ENCODE results near the gene NKAIN1. TPM values are rescaled to one million over a fixed set of nuclear protein-coding genes. Genes with fewer than 3 reads are reported as not detected.
A peak's percentile ranks its signal among the peaks of the same experiment; 100 is the strongest.

The NKAIN1 gene
- total RNA-seq, 1 donor from 2014 or later = 0.14 TPM

DNA sequence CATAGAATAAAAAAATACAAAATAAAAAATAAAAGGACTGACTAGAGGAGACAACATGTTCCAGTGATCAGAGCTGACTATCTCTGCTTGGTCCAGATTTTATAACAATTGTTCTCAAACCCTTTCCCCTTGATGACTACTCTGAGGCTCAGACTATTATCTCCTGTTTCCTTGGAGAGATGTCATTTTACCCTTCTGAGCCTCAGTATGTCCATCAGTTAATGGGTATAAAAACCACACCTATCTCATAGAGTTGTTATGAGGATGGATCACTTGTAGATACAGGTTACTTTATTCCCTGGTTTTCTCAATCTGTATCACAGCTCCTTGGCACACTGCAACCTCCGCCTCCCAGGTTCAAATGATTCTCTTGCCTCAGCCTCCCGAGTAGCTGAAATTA is 7.0 kb downstream of the NKAIN1 start:
- DNase-seq (ENCODE audit: low spot score) = no peak

DNA sequence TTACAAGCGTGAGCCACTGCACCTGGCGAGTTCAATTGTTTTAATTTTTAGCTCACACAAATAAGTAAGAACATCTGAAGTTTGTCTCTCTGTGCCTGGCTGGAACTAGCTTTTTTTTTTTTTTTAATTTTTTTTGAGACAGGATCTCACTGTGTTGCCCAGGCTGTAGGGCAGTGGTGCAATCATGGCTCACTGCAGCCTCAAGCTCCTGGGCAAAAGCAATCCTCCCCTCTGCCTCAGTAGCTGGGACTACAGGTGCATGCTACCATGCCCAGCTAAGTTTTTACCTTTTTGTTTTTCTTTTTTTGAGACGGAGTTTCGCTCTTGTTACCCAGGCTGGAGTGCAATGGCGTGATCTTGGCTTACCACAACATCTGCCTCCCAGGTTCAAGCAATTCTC is 7.9 kb downstream of the NKAIN1 start:
- no peak for DNase-seq (ENCODE audit: low spot score)

- no peak for DNase-seq (ENCODE audit: low spot score)
Observed at GRCh38 chr1:31230378-31230777, 9.3 kb downstream of the NKAIN1 start.

GRCh38 chr1:31228986-31229385 is 10.7 kb downstream of the NKAIN1 start:
- no peak for DNase-seq (ENCODE audit: low spot score)

DNA sequence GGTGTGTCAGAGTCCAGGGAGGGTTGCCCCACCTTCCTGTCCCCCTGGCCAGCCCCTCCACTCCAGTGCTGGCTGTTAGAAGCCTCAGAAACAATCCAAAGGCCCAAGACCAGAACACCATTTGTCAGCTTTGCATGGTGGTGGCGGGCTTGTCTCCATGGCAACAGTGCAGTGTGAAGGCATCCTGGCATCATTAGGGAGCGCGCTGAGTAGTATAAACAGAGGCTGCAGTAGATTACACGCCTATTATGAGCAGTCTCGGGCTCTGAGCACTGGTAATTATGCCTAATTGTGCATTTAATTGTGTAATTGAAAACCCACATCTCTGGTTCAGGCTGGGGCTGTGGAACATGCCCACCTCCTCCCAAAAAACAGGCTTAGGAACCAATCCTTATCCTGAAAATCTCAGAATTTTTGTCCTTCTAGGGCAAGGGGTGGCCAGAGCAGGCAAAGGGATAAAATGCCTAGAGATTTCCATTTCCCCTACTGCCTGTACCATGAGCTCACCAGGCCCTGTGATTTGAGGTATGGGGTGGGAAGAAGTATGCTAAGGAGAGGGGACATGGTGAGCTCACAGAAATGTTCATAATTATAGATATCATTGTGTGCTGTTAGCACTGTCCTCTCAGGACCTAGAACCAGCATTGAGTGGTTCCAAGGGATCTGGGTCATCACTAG is 11.7 kb downstream of the NKAIN1 start:
- DNase-seq (ENCODE audit: low spot score) = no peak

DNA sequence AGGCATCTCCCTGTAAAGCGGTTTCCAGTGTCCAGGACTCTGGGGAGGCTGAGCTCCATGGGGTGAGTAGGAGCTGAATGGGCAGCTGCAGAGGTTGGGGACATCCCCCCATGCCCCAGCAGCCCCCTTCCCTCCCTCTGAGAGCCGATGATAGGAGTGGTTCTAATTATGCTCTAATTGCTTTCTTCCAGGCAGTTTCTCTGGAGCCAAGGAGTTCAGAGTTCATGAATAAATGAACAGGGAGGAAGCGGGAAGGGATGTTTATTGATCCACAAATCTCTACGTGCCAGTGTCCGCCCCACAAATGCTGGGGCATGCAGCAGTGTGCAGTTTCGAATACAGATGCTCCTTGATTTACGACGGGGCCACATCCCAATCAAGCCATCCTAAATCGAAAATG is 15.6 kb downstream of the NKAIN1 start:
- no peak for DNase-seq (ENCODE audit: low spot score)

DNA sequence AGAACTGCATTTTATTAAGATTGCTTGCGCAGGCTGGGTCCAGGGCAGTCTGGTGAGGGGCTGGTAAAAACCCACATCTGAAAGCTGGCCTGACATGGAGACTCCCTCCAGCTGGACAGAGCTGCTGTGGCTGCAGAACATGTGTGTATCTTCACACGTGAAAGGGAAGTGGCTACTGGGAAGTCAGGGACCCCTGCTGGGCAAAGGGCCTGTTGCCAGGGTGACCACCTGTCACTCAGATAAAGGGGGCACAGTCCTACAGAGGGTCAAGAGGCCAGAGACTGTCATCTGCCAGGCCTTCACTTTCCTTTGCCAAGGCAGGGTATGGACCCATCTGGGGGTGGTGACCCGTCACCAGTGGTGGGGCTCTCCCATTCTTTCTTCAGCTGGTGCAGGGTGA is 17.5 kb downstream of the NKAIN1 start:
- DNase-seq (ENCODE audit: low spot score) = no peak

DNA sequence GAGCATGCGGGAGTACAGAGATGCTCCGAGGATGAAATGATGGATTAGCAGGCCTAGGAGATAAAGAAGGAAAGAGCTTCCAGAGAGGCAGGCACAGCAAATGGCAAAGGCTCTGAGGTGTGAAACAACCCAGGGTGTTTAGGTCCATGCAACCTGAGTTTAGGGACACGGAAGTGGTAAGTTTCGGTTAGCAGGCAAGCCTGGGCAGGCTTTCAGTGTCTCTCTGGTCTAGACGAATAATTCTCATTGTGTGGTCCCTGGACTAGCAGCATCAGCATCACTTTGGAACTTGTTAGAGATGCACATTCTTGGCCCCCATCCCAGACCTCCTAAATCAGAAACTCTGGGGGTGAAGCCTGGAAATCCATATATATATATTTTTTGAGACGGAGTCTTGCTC is 18.6 kb downstream of the NKAIN1 start:
- no peak for DNase-seq (ENCODE audit: low spot score)

DNA sequence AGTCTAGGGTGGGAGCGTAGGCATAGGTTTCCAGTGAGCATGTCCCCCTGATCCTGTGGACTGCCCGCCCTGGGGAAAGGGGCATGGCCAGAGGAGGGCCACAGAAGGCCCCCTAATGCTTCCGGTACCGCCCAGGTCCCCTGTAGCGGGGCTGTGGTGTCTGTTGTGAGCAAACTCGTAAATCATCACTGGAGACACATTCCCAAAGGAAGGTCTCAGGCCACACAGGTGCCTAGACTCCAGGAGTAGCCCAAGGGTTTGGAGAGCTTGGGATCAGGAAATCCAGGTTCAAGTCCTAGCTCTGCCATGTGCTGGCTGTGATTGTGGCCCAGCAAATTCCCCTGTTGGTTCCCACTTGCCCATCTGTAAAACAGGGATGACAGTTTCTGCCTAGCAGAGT is 20.2 kb downstream of the NKAIN1 start:
- no peak for DNase-seq (ENCODE audit: low spot score)

DNA sequence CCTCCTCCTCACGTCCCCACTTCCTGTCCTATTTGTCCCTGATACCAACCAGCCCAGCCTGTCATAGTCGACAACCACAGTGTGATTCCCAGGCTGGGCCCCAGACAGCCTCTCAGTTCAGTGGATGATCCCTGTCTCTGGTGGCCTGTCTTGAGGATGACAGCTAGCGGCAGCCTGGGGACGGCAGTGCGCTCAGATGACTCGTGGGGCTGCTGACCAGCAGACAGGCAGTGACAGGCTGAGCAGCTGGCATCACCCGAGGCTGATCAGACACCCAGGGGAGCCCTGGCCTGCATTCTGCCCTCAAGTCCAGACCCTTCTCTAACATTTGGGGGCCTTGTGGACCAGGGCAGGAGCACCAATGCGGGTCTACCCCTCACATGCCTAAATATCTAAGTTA is 21.0 kb downstream of the NKAIN1 start:
- no peak for DNase-seq (ENCODE audit: low spot score)

DNA sequence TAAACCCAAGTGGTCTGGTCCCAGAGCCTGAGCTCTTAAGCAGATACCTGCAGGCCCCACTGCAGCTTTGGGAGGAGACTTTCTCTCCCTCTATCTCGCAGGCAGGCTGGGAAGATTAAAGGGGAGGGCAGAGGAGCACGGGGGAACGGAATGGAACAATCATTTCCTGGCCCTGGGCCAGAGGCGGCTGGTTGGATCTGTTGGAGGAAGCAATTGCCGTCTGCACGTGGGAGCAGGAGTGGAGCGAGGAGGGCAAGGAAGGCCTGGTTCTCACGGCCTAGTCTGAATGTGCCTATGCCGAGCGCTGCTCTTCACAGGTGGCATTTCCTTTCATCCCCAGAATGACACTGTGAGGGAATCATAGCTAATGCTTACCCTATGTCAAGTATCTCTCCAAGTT is 23.7 kb downstream of the NKAIN1 start:
- DNase-seq (ENCODE audit: low spot score) = peak; percentile 68

DNA sequence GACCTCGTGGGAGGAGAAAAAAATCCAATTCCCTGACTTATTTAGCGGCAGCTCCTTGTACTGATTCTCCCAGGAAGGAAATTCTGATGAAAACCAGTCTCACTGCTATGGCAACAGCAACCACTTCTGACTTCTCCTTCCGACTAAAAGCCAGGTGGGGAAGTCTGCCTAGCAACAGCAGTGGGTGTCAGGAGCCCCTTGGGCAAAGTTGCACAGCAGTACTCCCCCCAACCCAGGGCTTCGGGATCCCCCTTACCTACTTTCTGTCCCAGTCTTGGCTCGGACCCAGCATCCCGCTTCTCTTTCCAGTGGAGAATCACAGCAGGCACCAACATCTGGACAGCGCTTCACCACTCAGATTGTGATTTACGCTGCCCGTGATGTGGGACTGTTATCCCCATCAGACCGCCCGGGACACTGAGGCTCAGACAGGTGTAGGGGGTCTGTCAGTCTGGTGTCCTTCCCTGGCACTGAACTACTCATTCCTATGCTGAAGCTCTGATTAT is 24.6 kb downstream of the NKAIN1 start:
- no peak for DNase-seq (ENCODE audit: low spot score)

DNA sequence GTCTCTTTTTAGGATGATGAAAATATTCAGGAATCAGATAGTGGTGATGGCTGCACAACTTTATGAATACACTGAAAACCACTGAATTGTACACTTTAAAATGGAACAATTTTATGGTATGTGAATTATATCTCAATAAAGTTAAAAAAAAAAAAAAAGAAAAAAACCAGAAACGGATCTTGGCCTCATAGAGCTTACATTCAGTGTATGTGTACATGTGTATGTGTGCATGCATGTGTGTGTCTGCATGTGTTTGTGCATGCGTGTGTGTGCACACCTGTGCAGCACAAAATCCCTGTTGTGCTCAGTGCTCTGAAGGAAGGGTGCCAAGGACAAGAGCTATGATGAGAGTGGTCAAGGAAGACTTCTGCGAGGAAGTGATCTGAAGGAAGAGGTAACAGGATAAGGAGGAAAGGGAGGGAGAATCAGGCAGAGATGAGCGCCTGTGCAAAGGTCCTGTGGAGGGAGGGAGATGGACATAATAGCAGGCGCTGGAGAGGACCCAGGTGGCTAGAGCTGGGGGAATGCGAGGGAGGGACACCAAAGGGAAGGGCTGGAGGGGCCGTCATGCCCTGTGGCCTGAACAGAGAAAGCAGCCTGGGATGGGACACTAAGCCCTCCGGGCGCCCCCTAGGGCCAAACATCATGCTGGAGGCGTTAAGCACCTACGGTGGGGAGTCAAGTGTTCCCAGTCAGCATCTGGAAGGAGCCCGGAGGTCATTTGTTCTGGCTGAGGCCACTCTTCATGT is 25.2 kb downstream of the NKAIN1 start:
- no peak for DNase-seq (ENCODE audit: low spot score)

DNA sequence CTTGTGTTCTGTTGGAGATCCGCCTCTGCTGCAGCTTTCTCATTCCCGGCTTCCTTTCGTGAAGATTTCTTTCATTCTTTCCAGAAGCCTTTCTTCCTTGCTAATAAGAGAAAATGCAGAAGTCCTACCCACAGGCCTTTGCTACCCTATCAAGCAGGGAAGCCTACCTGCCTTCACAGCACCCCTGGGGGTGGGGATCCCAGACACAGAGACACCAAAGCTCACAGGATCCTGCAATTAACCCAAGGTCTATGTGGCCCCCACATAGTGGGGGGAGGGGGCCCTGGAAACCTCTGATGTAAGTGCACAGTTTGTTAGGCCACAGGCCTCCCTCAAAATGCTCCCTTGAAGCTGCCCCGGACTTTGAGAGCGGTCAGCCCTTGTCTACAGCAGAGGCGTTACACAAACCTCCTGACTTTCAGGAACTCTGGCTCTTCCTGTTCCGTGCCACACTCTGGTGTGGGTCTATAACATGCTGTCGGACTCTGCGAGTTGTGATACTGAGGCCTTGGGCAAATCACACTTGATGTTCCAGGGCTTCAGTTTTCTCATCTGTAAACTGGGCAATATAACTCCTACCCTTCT is 31.2 kb downstream of the NKAIN1 start:
- DNase-seq (ENCODE audit: low spot score) = no peak

DNA sequence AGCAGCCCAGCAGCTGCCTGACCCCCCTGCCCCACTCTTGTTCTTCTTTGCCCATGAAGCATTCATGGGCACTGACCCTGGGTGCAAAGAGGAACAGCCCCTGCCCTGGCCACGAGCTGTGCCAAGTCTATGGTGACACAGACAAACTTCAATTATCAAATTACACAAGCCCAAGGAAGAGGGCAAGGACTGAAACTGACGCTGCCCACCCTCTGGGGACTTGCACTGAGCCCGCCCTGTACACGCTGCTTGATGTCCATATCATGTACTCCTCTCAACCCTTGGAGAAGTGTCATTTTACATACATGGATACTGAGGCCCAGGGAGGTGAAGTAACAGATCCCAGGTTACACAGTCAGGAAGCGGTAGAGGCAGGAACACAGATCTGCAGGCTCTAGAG is 32.1 kb downstream of the NKAIN1 start:
- no peak for DNase-seq (ENCODE audit: low spot score)

- DNase-seq (ENCODE audit: low spot score) = no peak
Observed at GRCh38 chr1:31207046-31207445, 32.6 kb downstream of the NKAIN1 start.

- DNase-seq (ENCODE audit: low spot score) = no peak
Observed at GRCh38 chr1:31203215-31203614, 36.5 kb downstream of the NKAIN1 start.

GRCh38 chr1:31201931-31202360 is 37.7 kb downstream of the NKAIN1 start:
- DNase-seq (ENCODE audit: low spot score) = no peak

- no peak for DNase-seq (ENCODE audit: low spot score)
Observed at GRCh38 chr1:31199949-31200348, 39.7 kb downstream of the NKAIN1 start.

- no peak for DNase-seq (ENCODE audit: low spot score)
Observed at GRCh38 chr1:31199236-31199790, 40.4 kb downstream of the NKAIN1 start.

DNA sequence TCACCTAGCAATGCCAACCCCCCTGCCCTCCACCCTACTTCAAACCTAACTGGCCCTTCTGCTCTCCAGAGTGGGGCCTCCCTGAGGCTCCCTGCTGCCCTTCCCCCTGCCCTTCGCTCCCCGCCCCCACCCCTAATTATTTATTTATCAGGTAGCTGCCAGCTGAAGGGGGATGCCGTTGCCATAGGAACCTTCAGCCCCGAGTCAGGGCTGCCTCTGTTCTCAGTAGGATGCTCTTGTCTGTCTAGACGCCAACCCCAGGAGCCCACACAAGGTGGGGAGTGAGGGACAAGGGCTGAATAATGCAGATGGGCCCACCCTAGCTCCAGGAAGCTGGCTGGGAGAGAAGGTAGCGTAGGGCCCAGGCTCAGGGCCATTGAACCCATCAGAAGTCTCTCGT is 41.1 kb downstream of the NKAIN1 start:
- no peak for DNase-seq (ENCODE audit: low spot score)

DNA sequence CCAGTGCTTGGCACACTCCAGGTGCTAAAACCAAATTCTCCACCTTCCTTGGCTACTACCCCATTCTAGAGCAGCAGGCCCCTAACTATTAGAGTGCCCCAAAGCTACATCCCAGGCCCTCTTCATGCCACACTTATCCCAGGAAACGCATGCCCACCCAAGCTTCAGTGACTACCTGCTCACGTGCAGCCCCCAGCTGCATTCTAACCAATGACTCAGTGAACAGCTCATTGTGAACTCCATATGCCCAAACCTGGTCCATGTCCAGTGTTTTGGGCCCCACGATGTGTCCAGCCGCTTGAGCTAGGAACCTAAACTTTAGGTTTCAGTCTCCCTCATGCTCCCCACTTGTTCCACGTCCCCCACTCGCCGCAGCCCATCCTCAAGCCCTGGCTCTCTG is 41.5 kb downstream of the NKAIN1 start:
- DNase-seq (ENCODE audit: low spot score) = no peak

DNA sequence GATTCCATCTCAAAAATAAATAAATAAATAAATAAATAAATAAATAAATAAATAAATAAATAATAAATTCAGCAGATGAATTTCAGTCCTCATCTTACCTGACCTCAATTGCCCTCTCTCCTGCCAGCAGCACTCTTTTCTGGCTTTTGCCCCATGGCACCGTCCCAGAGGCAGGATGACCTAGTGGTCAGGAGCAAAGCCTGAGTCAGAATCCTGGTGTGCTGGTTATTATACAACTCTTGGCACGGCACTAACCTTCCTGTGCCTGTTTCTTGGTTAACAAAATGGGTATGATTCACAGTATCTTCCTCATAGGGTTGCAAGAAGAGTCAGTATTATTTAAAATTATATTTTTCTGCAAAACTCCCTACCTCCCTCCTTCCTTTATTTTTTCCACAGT is 43.0 kb downstream of the NKAIN1 start:
- no peak for DNase-seq (ENCODE audit: low spot score)
